Stimulated activated CD4-positive, alpha-beta T cell treated with anti-CD3 and anti-CD28 coated beads, Interleukin-1b, Interleukin-23, amount 100 ng/mL, for 24 hours (primary cell): ENCODE data around the gene KDR.

Experiments used
- DNase-seq, 4 experiments: peaks; one replicate each; pipeline ENCODE4 v3.0.0-alpha.2; 2020; ENCODE audit warnings: low read depth in 4 of 4, low spot score in 1 of 4

Gene KDR

GRCh38 chr4:55124322-55125076 is 896 bp downstream of the KDR start:
- DNase-seq = no peak

GRCh38 chr4:55123791-55124190 is 1.6 kb downstream of the KDR start:
- DNase-seq = no peak

GRCh38 chr4:55122235-55122634 is 3.2 kb downstream of the KDR start:
- no peak for DNase-seq

- no peak for DNase-seq
These were observed 4.1 kb downstream of the KDR start for GRCh38 chr4:55121246-55121645.

GRCh38 chr4:55118397-55118796 is 7.0 kb downstream of the KDR start:
- no peak for DNase-seq

GRCh38 chr4:55117511-55117910 is 7.9 kb downstream of the KDR start:
- no peak for DNase-seq

- no peak for DNase-seq
These were observed 8.9 kb downstream of the KDR start for GRCh38 chr4:55116450-55116849.

GRCh38 chr4:55111601-55112000 is 13.8 kb downstream of the KDR start:
- no peak for DNase-seq

GRCh38 chr4:55110131-55110530 is 15.3 kb downstream of the KDR start:
- no peak for DNase-seq

- DNase-seq = no peak
These were observed 18.3 kb downstream of the KDR start for GRCh38 chr4:55107054-55107453.

- DNase-seq = no peak
These were observed 22.2 kb downstream of the KDR start for GRCh38 chr4:55103224-55103623.

- DNase-seq = no peak
These were observed 25.6 kb downstream of the KDR start for GRCh38 chr4:55099816-55100215.

GRCh38 chr4:55098456-55099204 is 26.8 kb downstream of the KDR start:
- DNase-seq = no peak

- no peak for DNase-seq
These were observed 28.8 kb downstream of the KDR start for GRCh38 chr4:55096619-55097018.

- no peak for DNase-seq
These were observed 29.4 kb downstream of the KDR start for GRCh38 chr4:55096045-55096444.

- DNase-seq = no peak
These were observed 32.9 kb downstream of the KDR start for GRCh38 chr4:55092504-55092903.

GRCh38 chr4:55089916-55090315 is 35.5 kb downstream of the KDR start:
- DNase-seq = no peak

GRCh38 chr4:55087913-55088260 is 37.5 kb downstream of the KDR start:
- no peak for DNase-seq

- no peak for DNase-seq
These were observed 38.1 kb downstream of the KDR start for GRCh38 chr4:55087009-55087912.

GRCh38 chr4:55086578-55086977 is 38.8 kb downstream of the KDR start:
- DNase-seq = no peak

- no peak for DNase-seq
These were observed 41.7 kb downstream of the KDR start for GRCh38 chr4:55083735-55084134.

GRCh38 chr4:55082756-55083155 is 42.6 kb downstream of the KDR start:
- no peak for DNase-seq
